HepG2 (cell line): ENCODE results near the gene CCM2L.

ENCODE experiments used
- ARID3A ChIP-seq: IDR thresholded peaks from 2 replicates; pipeline ENCODE4 v1.6.1; 2012; ENCODE audit warnings: low read depth, low read length, improper control_type of control experiment
- CREB1 ChIP-seq, 2 experiments: fragments of 450-650 bp in 1 of 2; IDR thresholded peaks; 2 replicates each; pipeline ENCODE4 v1.6.1; 2016 to 2017; ENCODE audit warnings: control low read depth in 1 of 2, mild to moderate bottlenecking in 1 of 2, missing compliant biosample characterization in 1 of 2, missing genetic modification characterization in 1 of 2
- CTCF ChIP-seq: sonication (generic); formaldehyde crosslinking; IDR thresholded peaks from 2 replicates; pipeline ENCODE4 v1.5.0; 2020; ENCODE audit warnings: mild to moderate bottlenecking, missing genetic modification reagents, moderate library complexity
- E2F1 ChIP-seq: sonication (generic); formaldehyde crosslinking; IDR thresholded peaks from 2 replicates; pipeline ENCODE4 v1.5.0; 2020; ENCODE audit warnings: missing genetic modification reagents
- GLI4 ChIP-seq: sonication (generic); formaldehyde crosslinking; IDR thresholded peaks from 2 replicates; pipeline ENCODE4 v1.5.1; 2020; ENCODE audit warnings: missing genetic modification reagents, mild to moderate bottlenecking, moderate library complexity, borderline replicate concordance
- KDM2A ChIP-seq: sonication (generic); formaldehyde crosslinking; IDR thresholded peaks from 2 replicates; pipeline ENCODE4 v1.4.0; 2020; ENCODE audit warnings: low read depth, missing genetic modification reagents, borderline replicate concordance
- MLX ChIP-seq: IDR thresholded peaks from 2 replicates; pipeline ENCODE4 v1.6.1; 2016
- NKX3-1 ChIP-seq: sonication (generic); formaldehyde crosslinking; IDR thresholded peaks from 2 replicates; pipeline ENCODE4 v1.5.0; 2020; ENCODE audit warnings: missing genetic modification reagents
- PAWR ChIP-seq: sonication (generic); formaldehyde crosslinking; IDR thresholded peaks from 2 replicates; pipeline ENCODE4 v1.4.0; 2020; ENCODE audit warnings: missing genetic modification reagents, mild to moderate bottlenecking, borderline replicate concordance
- SOX6 ChIP-seq, 2 experiments: fragments of 450-650 bp in 1 of 2; sonication (generic) in 1 of 2; formaldehyde crosslinking in 1 of 2; IDR thresholded peaks; 2 replicates each; pipeline versions ENCODE4 v1.4.0 to v1.6.1; 2017 to 2020; ENCODE audit warnings: antibody characterized with exemption in 1 of 2, mild to moderate bottlenecking in 1 of 2, missing genetic modification reagents in 1 of 2
- STAG1 ChIP-seq: sonication (generic); formaldehyde crosslinking; IDR thresholded peaks from 2 replicates; pipeline ENCODE4 v1.4.0; 2020; ENCODE audit warnings: missing genetic modification reagents
- TOE1 ChIP-seq: sonication (generic); formaldehyde crosslinking; IDR thresholded peaks from 2 replicates; pipeline ENCODE4 v1.4.0; 2020; ENCODE audit warnings: mild to moderate bottlenecking, missing genetic modification reagents
- USF2 ChIP-seq, 2 experiments: sonication (generic) in 1 of 2; formaldehyde crosslinking in 1 of 2; IDR thresholded peaks; 2 replicates each; pipeline versions ENCODE4 v1.5.1 to v1.6.1; 2011 to 2020; ENCODE audit warnings: borderline replicate concordance in 1 of 2, low read depth in 1 of 2, low read length in 1 of 2, mild to moderate bottlenecking in 1 of 2, missing genetic modification reagents in 1 of 2, moderate library complexity in 1 of 2
- ZSCAN9 ChIP-seq: IDR thresholded peaks from 2 replicates; pipeline ENCODE4 v1.6.1; 2016; ENCODE audit warnings: borderline replicate concordance

GRCh38 chr20:32019563-32020463 lies 9.6 kb downstream of the CCM2L start:
- no peak for TF ChIP-seq CREB1 (IDR thresholded peaks at IDR 0.05)
- no peak for TF ChIP-seq CREB1 (CRISPR knock-in tag; IDR thresholded peaks at IDR 0.05)
- TF ChIP-seq ZSCAN9 (CRISPR knock-in tag): no peak
- TF ChIP-seq SOX6 (IDR thresholded peaks at IDR 0.05): no peak
- TF ChIP-seq SOX6 (CRISPR knock-in tag; IDR thresholded peaks at IDR 0.05): no peak
- no peak for TF ChIP-seq KDM2A (CRISPR knock-in tag)
- no peak for TF ChIP-seq E2F1
- no peak for TF ChIP-seq CTCF (CRISPR knock-in tag)
- TF ChIP-seq PAWR (CRISPR knock-in tag): no peak
- TF ChIP-seq STAG1 (CRISPR knock-in tag): no peak
- TF ChIP-seq NKX3-1 (CRISPR knock-in tag): no peak
- no peak for TF ChIP-seq TOE1 (CRISPR knock-in tag)
- no peak for TF ChIP-seq MLX (CRISPR knock-in tag)
- TF ChIP-seq USF2 (IDR thresholded peaks at IDR 0.05; ENCODE audit: low read depth, low read length): no peak
- no peak for TF ChIP-seq USF2 (CRISPR knock-in tag; IDR thresholded peaks at IDR 0.05; ENCODE audit: borderline replicate concordance)
- no peak for TF ChIP-seq GLI4 (CRISPR knock-in tag)
- no peak for TF ChIP-seq ARID3A
